GM18909 (cell line): Measurements from ENCODE around the gene FAM236A.
"Not testable (repeated sequence)": the region's sequence is repeated elsewhere in the genome, so short reads cannot be mapped to it uniquely, and the experiment has no call there.

Experiments
- ATAC-seq: cut with Tn5 transposase; IDR thresholded peaks from one replicate; pipeline ENCODE4 v1.9.1; 2021; ENCODE audit warnings: mild to moderate bottlenecking; ENCODE audit not compliant: unreplicated experiment, poor library complexity

FAM236A gene

DNA sequence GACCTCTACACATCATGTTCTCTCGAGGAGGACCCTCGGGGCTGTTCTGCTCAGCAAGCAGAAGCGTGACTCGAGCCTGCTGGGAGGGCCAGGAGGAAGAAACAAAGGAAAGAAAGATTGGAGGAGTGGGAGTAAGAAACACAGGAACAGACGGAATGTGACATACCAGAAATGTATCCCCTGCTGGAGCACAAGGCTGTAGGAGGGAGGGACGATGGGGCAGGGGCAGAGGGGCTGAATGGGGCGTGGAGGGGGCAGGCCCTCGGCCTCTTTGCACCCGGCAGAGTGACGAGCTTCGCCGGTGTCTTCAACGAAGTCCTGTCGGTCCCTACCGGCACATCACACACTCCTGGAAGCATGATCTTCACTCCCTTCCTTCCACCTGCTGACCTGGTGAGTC is at the start of gene FAM236A:
Gene FAM236A (plus strand): TSS at position 301 of the 400 bp plus-strand sequence. CDS start 57 bp downstream, at position 358.
- not testable (repeated sequence) for ATAC-seq

DNA sequence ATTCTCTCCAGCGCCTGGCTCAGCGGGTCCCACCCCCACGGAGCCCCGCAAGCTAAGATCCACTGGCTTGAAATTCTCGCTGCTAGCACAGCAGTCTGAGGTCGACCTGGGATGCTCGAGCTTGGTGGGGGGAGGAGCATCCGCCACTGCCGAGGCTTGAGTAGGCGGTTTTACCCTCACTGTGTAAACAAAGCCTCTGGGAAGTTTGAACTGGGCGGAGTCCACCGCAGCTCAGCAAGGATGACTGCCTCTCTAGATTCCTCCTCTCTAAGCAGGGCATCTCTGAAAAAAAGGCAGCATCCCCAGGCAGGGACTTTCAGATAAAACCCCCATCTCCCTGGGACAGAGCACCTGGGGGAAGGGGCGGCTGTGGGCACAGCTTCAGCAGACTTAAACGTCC is 48.3 kb upstream of the FAM236A start:
- ATAC-seq: not testable (repeated sequence)

DNA sequence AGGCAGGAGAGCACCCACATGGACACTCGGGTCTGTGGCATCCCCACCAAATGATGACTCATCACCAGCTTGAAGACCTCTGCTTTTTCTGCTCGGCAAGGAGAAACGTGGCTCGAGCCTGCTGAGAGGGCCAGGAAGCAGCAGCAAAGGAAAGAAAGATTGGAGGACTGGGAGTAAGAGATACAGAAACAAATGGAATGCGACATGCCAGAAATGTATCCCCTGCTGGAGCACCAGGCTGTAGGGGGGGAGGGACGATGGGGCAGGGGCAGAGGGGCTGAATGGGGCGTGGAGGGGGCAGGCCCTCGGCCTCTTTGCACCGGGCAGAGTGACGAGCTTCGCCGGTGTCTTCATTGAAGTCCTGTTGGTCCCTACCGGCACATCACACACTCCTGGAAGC is 25.7 kb upstream of the FAM236A start, which contains the start of gene FAM236C:
Gene FAM236C (plus strand): TSS at position 301 of the 400 bp plus-strand sequence. CDS start 100 bp downstream, outside the sequence.
- ATAC-seq: not testable (repeated sequence)

DNA sequence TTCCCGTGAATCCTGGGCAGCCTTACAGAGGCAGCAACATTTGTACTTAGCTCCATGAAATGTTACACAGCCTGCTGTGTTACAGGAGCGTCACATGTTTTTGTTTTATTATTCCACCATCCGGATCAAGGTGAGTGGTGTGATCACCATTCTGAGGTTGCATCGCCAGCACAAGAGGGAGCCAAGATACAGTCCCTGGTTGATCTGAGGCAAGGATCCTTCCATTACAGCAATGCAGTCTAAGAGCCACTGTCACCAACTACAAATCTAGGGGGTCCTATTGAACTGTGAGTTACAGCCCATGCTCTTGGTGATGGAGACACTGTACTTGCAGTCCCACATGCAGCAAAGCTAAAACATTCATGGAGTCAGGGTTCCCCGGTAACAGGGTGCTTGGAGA is 21.9 kb upstream of the FAM236A start:
- not testable (repeated sequence) for ATAC-seq

DNA sequence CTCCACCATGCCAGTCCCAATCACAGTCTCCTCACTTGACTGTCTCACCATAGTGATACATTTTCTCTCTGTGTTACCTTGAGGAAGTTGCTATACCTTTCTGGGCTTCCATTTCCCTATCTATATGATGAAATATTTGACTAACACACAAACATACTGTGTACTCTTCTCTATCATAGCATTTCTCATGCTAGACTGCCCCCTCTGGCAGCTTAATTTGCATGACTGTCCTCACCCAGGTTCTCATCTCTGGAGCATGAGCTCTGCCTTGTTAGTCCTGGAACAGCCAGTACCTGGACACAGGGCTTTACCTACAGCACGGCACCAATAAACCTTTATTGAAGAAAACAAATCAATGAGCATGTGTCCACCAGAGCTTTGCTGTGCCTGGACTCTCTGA is 5.7 kb upstream of the FAM236A start:
- ATAC-seq: not testable (repeated sequence)

DNA sequence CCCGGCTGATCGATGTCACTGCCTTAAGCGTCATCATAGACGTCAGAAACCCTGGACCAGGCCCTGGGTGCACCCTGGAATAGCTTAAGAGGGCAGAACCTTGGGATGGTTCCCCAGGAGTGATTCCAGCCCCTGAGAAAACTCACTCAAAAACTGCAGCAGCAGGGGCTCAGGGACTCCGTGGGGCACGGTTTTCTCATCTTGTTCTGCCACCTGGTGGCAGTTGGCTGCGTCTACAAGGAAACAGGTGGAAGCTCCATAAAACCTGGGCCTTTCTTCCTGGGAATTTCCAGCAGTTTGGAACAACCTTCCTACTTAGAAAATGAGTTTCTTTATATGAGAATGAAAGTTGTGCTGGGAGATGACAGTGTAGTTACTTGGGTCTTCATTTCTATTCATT is 1.6 kb upstream of the FAM236A start:
- ATAC-seq: not testable (repeated sequence)

DNA sequence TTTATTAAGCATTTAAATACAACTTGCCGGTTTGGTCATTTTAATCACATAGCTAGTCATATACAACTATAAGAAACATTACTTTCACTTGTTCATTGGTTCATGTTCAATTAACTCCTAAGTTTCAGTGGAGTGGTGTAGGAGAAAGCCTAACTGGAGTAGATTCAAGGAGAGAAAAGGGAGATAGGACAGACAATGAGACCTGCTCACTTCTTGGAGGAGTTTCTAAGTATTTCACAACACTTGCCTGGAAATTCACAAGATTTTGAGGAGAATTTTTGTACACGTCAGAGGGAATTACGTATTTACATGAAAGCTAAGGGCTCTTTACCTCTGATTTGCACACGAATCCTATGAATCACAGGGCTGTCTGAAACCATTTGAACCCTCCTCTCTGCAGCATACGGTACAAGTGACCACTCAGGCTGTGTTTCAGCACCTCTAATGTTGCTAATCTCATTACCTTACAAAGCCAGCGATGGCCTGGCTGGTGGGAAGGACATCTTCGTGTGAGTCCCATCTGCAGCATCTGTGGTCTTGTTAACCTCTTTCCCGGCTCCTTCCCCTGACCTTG is 1.0 kb upstream of the FAM236A start:
- ATAC-seq: not testable (repeated sequence)

DNA sequence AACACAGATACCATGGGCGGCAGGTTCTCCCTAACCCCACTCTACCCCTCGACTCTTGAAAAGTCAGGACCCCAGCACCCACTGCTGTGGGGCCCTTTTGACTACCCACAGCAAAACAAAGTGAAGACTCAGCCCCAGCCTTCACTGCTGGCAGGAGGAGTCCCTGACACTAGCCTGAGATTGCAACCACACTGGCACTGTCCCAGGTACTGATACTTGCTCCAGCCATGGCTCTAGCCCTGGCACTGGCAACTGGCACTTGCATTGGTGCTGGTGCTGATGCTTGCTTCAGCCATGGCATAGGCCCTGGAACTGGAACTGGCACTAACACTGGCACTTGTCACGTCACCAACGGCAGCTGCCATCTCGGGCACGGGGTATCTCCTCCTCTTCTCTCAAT is 4.3 kb downstream of the FAM236A start:
- not testable (repeated sequence) for ATAC-seq

DNA sequence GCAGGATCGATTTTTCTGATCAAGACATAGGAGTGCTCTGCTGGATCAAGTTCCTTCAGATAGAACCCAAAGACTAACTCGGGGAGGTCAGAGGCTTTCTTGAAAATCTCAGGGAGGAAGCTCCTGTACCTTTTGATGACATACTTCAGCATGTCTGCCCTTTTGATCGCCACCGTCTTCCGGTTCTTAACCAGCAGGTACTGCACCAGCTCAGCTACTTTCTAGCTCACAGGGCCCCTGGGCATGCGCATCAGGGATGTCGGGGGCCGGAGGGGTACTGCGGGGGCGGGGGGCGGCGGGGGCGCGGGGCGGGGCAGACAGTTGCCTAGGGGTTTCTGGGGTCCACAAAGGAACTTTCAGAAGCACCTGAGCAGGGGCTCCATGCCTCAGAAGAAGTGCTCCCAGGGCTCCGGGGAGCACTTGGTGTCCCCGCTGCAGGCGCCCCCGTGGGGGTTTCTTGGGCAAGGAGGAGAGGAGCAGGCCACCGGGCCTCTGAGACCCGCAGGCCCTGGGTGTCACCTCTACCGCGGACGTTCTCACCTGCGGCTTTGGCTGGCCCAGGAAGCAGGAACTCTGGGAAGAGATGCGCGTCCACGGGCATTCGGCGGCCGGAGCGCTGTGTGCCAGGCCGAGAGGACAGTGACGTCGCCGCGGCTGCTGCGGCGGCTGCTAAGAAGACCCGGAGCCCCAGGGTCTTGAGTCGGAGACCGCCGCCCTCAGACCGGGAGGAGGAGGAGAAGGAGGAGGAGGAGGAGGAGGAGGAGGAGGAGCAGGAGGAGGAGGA is 5.2 kb downstream of the FAM236A start:
- ATAC-seq: peak; percentile 76

DNA sequence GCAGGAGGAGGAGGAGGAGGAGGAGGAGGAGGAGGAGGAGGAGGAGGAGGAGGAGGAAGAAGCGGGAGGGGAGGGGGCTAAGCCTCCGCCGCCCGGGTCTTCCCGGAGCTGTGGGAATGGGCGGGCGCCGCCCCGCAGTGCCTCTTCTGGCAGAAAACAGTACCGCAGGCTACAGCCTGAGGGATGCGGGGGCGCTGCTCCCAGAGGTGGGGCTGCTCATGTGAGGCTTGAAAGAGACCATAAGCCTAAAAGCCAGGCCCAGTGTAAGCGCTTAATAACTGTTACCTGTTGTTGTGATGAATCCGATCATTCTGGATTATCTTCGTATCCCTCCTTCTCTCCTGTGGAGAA is 5.8 kb downstream of the FAM236A start, which contains the start of gene DMRTC1:
Gene DMRTC1 (minus strand): TSS at position 19 of the 351 bp plus-strand sequence. CDS start 68,143 bp downstream, outside the sequence.
- peak; percentile 84 for ATAC-seq

DNA sequence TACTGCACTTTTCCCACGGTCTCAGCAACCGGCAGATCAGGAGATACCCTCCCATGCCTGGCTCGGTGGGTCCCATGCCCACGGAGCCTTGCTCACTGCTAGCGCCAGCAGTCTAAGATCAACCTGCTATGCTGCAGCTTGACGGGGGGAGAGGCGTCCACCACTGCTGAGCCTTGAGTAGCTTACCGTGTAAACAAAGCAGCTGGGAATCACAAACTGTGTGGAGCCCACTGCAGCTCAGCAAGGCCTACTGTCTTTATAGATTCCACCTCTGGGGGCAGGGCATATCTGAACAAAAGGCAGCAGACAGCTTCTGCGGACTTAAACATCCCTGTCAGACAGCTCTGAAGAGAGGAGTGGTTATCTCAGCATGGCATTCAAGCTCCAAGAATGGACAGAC is 22.0 kb downstream of the FAM236A start:
- not testable (repeated sequence) for ATAC-seq

DNA sequence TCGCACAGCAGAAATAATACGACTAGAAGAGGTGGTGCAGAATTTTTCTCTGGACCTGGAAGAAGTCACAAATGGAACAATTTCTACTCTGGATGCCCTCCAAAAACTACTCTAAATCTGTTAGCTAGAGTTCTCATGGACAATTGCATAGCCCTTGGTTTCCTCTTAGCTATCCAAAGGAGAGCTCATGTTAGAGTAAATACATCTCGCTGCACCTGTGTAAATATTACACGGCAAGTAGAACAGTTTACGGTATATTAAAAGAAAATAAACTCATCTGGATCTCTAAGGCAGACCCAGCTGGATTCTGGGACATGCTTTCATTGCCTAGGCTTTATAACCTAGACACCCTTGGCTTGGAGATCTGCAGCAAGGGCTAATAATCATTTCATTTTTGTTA is 33.9 kb downstream of the FAM236A start:
- ATAC-seq: not testable (repeated sequence)

DNA sequence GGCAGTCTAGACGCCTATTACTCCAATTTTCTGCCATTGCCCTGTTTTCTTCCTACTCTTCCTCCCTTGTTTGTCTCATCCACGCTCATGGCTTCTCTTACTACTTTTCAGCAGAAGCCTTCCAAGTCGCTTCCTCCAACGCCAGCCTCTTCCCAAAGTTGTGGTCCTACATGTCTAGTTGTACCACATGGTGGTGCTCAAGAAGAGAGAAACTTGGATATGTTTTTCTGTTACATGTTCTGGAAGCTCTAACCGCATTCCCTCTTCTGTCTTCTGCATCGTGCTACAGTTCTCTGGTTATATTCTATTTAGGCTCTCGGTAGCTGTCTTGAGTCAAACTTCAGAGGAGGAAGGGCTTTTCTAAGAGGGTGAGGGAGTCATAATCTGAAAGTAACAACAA is 36.9 kb downstream of the FAM236A start:
- ATAC-seq: not testable (repeated sequence)

DNA sequence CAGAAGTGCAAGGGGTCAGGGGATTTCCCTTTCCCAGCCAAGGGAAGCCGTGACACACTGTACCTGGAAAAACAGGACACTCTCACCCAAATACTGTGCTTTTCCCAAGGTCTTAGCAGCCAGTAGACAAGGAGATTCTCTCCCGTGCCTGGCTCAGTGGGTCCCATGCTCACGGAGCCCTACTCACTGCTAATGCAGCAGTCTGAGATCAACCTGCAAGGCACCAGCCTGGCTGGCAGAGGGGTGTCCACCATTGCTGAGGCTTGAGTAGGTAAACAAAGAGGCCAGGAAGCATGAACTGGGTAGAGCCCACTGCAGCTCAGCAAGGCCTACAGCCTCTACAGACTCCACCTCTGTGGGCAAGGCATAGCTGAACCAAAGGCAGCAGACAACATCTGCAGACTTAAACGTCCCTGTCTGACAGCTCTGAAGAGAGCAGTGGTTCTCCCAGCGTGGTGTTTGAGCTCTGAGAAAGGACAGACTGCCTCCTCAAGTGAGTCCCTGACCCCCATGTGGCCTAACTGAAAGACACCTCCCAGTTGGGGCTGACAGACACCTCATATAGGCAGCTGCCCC is 43.0 kb downstream of the FAM236A start:
- ATAC-seq: not testable (repeated sequence)
